Type B pancreatic cell (in vitro differentiated cells): Measurements from ENCODE around the gene ASRGL1. TPM values are rescaled to one million over a fixed set of nuclear protein-coding genes. Genes with fewer than 3 reads are reported as not detected.

Experiments used
- DNase-seq: peaks from one replicate; pipeline ENCODE4 v3.0.0; 2021; ENCODE audit warnings: mixed read lengths; ENCODE audit not compliant: unreplicated experiment; ENCODE audit errors: extremely low spot score
- H3K27ac Mint-ChIP-seq: 2 replicates; pipeline ENCODE4 v1.8.0; 2021; ENCODE audit warnings: mild to moderate bottlenecking, mixed read lengths
- H3K27me3 Mint-ChIP-seq: 2 replicates; pipeline ENCODE4 v1.8.0; 2021; ENCODE audit warnings: mixed read lengths
- H3K36me3 Mint-ChIP-seq: 2 replicates; pipeline ENCODE4 v1.8.0; 2021; ENCODE audit warnings: mixed read lengths
- H3K4me1 Mint-ChIP-seq: one replicate; pipeline ENCODE4 v1.8.0; 2021; ENCODE audit warnings: mixed read lengths; ENCODE audit not compliant: unreplicated experiment
- H3K4me3 Mint-ChIP-seq: 2 replicates; pipeline ENCODE4 v1.8.0; 2021; ENCODE audit warnings: mild to moderate bottlenecking, mixed read lengths
- H3K9me3 Mint-ChIP-seq: 2 replicates; pipeline ENCODE4 v1.8.0; 2021; ENCODE audit warnings: mixed read lengths
- long read RNA-seq: library from polyadenylated mRNA; unstranded; transcript quantifications from one replicate; pipeline ENCODE4 v2.0.0, GENCODE V29; 2020
- total RNA-seq: library from RNA; stranded (reverse); gene quantifications from 2 replicates; pipeline ENCODE4 v1.2.1, GENCODE V29; 2021; ENCODE audit warnings: low replicate concordance
- TF ChIP-seq, protein P1 (sequence below): fragments of 200-600 bp; sonication (generic); conservative IDR thresholded peaks from 2 replicates; pipeline ENCODE4 v1.5.0; 2021; ENCODE audit warnings: antibody characterized with exemption, mild to moderate bottlenecking

ASRGL1 gene
- 10.0 and 48.0 TPM in 2 replicates for total RNA-seq
- long read RNA-seq, transcript ASRGL1-201 (7 exons, 2,182 nt) = major isoform, 11 of 18 reads
- long read RNA-seq, partial matches to known transcripts = 1 of 18 reads
- long read RNA-seq, other reads (novel, unspliced or antisense) = 3 of 18 reads

DNA sequence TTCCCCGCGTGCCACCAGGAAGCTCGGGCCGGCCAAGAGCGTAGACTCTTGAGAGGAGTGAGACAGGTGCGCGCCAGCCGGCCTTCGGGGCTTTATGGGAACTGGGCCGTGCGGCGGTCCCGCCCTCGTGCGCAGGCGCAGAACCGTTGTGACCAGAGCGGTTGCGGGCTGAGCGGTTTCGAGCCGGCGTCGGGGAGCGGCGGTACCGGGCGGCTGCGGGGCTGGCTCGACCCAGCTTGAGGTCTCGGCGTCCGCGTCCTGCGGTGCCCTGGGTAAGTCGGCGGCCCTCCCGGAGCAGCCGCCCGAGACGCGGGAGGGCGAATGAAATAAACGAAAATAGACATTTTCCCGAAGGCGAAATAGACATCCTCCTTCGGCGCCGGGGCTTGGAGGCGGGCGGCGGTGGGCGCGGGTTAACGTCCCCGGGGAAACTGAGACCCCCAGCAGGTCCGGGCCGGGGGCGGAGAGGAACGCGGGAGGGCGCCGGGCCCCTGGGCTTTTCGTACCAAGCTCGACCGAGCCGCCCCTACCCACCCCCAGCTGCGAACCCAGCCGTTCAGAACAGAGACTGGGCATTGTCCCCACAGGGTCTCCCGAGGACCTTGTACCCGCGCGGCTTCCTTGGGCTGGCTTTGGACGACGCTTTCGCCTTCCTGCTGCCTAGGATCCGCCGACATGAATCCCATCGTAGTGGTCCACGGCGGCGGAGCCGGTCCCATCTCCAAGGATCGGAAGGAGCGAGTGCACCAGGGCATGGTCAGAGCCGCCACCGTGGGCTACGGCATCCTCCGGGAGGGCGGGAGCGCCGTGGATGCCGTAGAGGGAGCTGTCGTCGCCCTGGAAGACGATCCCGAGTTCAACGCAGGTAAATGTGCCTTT is at the start of gene ASRGL1:
TSS of gene ASRGL1 (plus strand) at position 146 of the 879 bp plus-strand sequence. CDS start at position 676, 530 bp downstream.
- H3K36me3 Mint-ChIP-seq = no peaks in the 10 kb centered on the region
- H3K4me3 Mint-ChIP-seq = peak within 1 kb of the TSS; percentile 91
- H3K27me3 Mint-ChIP-seq = peaks cover 62% of the 10 kb centered on the region
- no peaks in the 10 kb centered on the region for H3K9me3 Mint-ChIP-seq
- peak; percentile 79 for DNase-seq
- H3K27ac Mint-ChIP-seq = peak within 1 kb of the TSS; percentile 41
- peaks cover 11% of the 10 kb centered on the region for H3K4me1 Mint-ChIP-seq
- TF ChIP-seq, protein P1, sequence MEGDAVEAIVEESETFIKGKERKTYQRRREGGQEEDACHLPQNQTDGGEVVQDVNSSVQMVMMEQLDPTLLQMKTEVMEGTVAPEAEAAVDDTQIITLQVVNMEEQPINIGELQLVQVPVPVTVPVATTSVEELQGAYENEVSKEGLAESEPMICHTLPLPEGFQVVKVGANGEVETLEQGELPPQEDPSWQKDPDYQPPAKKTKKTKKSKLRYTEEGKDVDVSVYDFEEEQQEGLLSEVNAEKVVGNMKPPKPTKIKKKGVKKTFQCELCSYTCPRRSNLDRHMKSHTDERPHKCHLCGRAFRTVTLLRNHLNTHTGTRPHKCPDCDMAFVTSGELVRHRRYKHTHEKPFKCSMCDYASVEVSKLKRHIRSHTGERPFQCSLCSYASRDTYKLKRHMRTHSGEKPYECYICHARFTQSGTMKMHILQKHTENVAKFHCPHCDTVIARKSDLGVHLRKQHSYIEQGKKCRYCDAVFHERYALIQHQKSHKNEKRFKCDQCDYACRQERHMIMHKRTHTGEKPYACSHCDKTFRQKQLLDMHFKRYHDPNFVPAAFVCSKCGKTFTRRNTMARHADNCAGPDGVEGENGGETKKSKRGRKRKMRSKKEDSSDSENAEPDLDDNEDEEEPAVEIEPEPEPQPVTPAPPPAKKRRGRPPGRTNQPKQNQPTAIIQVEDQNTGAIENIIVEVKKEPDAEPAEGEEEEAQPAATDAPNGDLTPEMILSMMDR = no peak

DNA sequence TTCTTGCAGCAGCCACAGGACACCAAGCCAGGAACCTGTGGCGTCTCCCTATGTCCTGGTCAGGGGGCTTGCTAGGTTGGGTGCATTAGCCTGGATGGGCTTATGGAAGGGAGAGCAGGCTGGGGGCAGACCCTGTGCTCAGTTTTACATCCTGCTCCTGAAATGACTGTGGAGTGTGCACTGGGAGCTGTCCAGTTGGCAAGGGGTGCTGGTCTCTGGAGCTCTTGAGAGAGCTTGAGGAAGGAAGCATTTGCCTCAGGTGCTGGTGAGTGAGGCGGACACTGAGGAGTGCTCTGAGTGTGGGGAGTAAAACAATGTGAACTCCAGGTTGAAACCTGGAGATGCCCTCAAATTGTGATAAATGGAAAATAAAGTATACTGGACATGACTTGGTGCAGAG is 41.7 kb upstream of the ASRGL1 start:
- H3K4me1 Mint-ChIP-seq = no peaks in the 10 kb centered on the region
- H3K27me3 Mint-ChIP-seq = peaks cover 31% of the 10 kb centered on the region
- no peak overlapping the region for H3K4me3 Mint-ChIP-seq
- no peak overlapping the region for H3K27ac Mint-ChIP-seq
- no peaks in the 10 kb centered on the region for H3K36me3 Mint-ChIP-seq
- no peaks in the 10 kb centered on the region for H3K9me3 Mint-ChIP-seq
- TF ChIP-seq, protein P1 = no peak
- no peak for DNase-seq

DNA sequence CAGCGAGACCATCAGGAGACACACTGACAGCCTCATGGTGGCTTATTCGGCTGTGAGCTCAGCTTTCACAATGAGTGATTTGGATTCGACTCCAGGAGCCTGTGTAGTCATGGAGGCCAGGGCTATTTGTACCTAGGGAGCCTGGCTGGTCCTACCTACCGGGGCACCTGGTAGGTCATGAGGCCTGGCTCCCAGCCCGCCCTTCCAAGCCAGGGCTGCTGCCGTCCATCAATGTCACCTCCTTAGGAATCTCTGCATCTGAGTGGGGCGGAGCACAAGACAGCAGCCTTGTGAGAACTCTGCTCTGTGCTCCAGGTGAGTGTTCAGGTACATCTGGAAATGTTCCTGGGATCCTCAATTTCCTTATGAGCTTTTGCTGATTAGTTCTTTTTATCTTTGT is 38.3 kb upstream of the ASRGL1 start, which contains the start of gene SCGB1D4:
TSS of gene SCGB1D4 (minus strand) at position 101 of the 400 bp plus-strand sequence. CDS start at position 36, 65 bp downstream.
- DNase-seq = no peak
- TF ChIP-seq, protein P1 = no peak
- no peaks in the 10 kb centered on the region for H3K4me1 Mint-ChIP-seq
- peaks cover 46% of the 10 kb centered on the region for H3K27me3 Mint-ChIP-seq
- H3K4me3 Mint-ChIP-seq = no peak within 1 kb of the TSS
- no peaks in the 10 kb centered on the region for H3K36me3 Mint-ChIP-seq
- H3K9me3 Mint-ChIP-seq = no peaks in the 10 kb centered on the region
- H3K27ac Mint-ChIP-seq = no peak within 1 kb of the TSS

DNA sequence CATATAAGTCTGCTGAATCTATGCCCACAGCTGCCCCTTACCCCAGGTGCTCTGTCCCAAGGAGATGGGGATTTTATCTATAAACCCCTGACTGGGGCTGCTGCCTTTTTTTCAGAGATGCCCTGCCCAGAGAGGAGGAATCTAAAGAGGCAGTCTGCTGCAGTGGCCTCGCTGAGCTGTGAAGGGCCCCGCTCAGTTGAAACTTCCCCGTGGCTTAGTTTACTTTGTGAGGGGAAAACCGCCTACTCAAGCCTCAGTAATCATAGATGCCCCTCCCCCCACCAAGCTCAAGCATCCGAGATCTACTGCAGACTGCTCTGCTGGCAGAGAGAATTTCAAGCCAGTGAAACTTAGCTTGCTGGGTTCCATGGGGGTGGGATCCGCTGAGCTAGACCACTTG is 31.0 kb upstream of the ASRGL1 start:
- Mint-ChIP-seq H3K4me3 (no peak overlapping the region), H3K36me3 (no peaks in the 10 kb centered on the region), H3K9me3 (no peaks in the 10 kb centered on the region), H3K4me1 (no peaks in the 10 kb centered on the region), H3K27me3 (peaks cover 31% of the 10 kb centered on the region), H3K27ac (no peak overlapping the region)
- DNase-seq = no peak
- TF ChIP-seq, protein P1 = no peak

DNA sequence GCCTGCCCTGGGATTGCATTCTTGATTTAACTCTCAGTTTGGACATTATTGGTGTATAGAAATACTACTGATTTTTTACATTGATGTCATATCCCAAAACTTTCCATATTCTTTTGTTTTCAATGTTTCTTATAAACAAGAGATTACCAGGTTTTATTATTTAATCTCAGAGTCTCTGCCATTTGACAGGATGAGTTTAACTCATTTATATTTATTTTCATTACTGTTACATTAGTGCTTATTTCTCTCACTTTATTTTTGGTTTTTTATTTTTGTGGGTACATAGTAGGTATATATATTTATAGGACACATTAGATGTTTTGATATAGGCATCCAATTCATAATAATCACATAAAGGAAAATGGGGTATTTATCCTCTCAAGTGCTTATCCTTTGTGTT is 29.3 kb upstream of the ASRGL1 start:
- DNase-seq = no peak
- H3K36me3 Mint-ChIP-seq = no peaks in the 10 kb centered on the region

More for the DNA sequence above, 29.3 kb upstream of the ASRGL1 start:
- H3K9me3 Mint-ChIP-seq = no peaks in the 10 kb centered on the region
- H3K27ac Mint-ChIP-seq = no peak overlapping the region
- no peak overlapping the region for H3K4me3 Mint-ChIP-seq
- H3K27me3 Mint-ChIP-seq = peaks cover 25% of the 10 kb centered on the region
- TF ChIP-seq, protein P1 = no peak
- H3K4me1 Mint-ChIP-seq = no peaks in the 10 kb centered on the region
